ENCODE data around the gene GALNT7.
A peak's percentile ranks its signal among the peaks of the same experiment; 100 is the strongest.

The GALNT7 gene

DNA sequence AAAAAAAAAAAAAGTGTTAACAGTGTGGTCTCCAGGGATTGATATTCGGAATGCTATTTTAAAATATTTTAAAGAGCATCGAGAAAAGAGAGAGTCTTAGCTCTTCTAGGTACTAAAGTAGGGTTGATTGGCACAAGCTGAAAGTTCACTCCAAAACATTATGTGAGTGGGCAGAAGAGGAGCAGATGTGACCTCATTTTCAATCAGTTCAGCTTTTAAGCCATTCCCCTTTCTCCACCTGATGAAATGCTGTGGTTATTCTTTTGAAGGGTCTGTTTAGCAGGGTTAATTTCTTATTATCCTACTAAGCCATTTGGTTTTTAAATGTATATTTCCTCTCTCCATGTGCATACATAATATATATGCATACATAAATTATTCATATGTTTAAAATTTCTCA lies 69.2 kb downstream of the GALNT7 start:
- DNase-seq: no peak

DNA sequence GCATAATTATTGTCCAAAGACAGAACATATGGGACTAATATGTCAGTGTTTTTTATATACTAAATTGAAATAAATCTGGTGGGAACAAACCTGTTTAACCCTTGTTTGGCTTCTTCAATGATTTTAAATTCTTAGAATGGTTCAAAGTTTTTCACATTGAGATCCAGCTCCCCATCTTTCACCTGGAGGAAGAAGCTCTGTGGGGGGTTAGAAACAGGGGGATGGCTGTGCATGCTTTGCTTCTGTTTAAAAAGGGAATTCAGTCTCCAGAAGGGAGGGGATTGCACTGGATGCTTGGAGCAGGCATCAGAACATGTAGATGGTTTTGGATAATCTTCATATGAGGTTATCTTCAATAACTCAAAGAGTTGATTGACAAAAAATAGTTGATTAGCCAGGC lies 72.1 kb downstream of the GALNT7 start:
- no peak for DNase-seq

DNA sequence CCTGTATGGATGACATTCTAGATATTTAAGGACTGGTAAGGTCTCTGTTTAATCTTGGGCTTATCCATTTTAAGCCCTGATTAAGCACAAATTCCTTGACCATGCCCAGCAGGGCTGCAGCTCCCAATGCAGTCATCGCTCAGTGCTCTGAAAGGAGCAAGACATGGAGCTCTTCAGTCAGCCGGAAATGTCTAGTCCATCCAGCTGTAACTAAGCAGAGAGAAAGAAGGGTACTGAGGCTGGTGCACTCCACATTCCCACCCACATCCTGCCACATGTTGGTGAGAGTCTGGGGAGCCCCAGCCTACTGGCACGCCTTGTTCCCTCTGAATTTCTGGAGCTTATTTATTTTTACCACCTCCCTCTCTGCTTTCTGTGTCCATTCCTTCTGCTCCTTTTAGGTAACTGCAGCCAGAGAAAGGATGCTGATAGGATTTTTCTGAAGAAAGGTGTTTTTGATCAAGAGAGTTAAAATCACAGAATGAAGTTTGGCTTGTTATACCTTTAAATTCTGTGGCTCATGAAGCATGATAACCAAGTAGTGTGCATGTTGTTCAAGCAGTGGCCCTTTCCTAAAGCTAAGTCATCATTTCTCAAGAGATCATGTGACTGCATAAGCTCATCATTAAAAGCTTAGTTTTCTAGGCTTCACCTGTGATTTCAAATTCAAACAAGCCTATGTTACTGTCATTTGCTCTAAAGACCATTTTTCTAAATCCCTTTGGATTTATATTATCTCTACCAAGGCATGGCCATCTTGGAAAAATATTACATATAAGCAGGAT lies 74.0 kb downstream of the GALNT7 start:
- no peak for DNase-seq

GRCh38 chr4:173243321-173243720 lies 74.7 kb downstream of the GALNT7 start:
- no peak for DNase-seq

DNA sequence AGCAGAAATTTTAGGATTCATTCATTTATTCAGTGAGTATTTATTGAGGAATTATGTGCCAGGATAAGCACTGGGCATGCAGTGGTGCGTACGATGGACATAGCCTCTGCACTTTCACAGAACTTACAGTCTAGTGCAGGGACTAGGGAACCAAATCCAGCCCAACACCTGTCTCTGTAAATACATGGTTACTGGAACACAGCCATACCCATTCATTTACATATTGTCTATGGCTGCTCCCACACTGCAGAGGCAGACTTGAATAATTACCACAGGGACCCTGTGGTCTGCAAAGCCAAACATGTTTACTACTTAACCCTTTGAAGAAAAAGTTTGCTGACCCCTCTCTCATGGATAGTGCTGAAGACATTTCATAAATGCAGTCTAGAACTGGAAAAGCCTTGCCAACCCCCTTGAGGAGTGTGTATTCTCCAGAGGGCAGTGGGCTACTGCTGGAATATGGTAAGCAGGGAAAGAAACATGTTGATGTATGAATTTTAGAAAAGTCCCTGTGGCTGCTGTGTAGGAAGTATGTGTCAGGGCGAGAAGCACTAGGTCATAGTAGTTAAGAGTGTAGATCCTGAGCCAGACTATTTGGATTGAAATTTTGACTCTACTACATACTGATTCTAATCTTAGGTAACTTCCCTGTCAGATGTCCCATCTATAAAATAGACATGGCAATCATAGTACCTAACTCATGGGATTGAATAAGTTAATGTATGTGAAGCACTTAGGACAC lies 75.5 kb downstream of the GALNT7 start:
- no peak for DNase-seq

DNA sequence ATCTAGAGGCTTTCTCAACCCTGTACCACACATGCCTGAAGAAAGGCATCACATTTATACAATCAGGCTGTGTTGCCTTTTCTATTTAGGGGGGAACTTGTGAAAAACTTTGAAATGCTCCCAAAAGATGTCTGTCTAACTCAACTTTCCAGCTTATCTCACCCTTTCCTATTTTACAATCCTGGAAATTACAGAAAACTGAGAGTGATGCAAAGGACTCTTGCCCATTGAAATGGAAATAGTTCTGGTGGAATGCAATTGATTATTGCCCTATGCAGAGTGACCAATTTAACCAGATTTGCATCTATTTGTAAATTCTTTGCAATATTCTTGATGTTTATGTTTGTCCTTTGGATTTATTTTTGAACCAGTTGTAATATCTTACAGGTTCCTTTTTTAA lies 77.3 kb downstream of the GALNT7 start:
- no peak for DNase-seq

GRCh38 chr4:173246719-173247118 lies 78.1 kb downstream of the GALNT7 start:
- no peak for DNase-seq

DNA sequence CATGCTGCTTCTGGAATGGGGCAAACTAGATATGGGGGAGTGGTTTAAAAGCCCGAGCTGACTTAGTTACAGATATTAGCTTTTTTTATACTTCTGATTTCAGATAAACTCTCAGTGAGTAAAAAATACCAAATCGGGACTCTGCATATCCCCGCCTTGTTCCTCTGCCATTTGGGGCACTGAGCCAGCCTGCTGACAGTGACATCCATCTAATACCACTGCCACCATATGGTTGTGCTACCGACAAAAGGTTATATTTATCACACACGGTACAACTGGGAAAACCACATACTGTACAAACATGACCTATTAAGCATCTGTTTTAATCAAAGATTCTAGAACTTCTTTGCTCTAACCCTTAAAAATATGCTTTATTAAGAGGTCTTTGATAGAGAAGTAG lies 78.7 kb downstream of the GALNT7 start:
- DNase-seq: no peak

GRCh38 chr4:173248690-173249089 lies 80.1 kb downstream of the GALNT7 start:
- no peak for DNase-seq

GRCh38 chr4:173252024-173252935 lies 83.7 kb downstream of the GALNT7 start:
- no peak for DNase-seq

DNA sequence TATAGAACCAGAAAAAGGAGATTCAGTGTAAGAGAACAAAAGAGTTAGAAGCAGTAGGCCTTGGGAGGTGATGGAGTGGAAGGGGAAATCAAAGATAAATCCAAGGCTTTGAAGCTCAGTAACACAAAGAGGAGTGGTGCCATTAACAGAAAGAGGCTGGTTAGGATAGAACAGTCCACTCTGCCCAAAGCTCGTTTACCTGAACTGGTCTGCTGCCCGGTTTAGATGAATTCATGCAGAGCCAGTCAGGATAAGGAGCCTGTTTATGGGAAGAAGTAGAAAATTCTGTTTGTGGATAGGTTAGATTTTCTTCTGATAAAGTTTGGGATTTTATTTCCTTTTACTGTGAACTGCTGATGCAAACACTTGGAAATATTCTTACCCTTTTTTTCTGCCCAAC lies 85.0 kb downstream of the GALNT7 start:
- DNase-seq: peak; percentile 26

DNA sequence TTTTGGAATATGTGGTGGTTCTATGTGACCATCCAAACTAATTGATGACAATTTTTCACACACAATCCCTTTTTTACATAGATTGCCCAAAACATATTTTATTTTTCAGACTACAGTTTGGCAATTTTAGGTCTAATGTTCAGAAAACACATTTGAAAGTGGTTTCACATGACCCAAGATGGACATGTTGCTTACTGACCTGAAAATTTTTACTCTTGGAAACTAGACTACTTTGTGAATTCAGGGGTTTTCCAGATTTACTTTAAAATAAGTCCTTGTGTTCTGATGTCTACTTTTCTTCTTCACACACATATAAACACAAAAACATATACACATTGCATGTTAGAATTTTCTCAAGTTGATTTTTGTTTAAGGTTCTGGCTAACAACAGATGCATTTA lies 86.0 kb downstream of the GALNT7 start:
- no peak for DNase-seq

DNA sequence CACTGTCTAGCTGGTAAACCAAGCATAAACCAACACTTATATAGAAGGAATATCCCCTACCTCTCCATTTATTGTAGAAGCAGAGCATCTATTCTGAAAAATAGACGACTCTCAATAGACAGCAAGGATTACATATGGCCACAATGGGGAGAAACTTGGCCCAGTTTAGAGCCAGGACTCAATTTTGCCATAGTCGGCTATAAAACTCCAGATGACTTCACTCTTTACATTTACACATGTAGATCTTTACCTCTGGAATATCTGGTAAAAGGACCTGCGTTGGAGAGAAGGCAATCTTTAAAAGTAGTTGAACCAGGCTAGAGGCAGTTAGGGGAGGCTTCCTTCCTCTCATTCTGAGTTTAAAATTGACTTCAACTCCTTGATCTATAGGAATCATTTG lies 88.2 kb downstream of the GALNT7 start:
- DNase-seq: no peak

DNA sequence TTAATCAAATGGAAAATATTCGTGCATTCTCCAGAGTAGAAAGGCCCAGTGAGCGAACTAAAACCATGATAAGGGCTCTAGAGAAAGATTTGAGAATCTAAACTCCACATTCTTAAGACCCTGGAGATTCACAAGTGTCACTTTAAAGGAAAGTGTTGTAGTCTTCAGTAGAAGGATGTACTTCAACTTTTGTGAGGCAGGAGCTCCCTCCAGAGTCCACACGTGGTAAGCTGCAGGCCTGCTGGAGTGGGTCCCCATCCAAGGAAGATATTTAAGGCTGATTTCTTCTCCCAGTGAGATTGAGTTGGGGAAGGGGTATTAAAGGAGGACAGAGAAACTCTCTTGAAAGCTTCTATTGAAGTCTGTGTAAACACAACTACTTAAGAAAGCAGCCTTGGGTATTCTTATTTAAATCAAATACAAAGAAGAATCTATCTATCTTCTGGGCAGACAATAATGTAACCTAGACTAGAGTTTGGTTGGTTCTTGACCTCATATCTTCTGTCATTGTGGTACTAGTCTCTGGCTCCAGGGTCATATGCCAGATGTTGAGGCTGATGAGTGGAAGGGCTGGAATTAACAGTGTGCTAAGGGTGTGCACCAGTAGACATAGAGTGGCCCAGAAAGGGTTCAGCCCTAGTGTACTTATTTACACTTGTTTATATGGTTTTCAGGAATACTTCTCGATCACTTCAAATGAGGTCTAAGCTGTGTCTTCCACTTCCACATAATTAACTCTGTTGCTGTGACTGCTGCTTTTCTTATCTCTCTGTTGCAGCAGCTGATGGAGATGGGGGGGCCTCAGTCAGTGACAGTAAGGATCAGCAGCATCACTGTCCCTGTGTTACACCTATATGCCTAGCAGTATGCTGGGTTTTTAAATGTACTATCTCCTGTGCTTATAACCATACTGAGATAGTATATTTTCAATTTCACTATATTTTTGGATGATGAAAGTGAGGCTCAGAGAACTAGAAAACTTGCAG lies 89.4 kb downstream of the GALNT7 start:
- DNase-seq: peak; percentile 37

GRCh38 chr4:173258866-173259265 lies 90.3 kb downstream of the GALNT7 start:
- DNase-seq: no peak

DNA sequence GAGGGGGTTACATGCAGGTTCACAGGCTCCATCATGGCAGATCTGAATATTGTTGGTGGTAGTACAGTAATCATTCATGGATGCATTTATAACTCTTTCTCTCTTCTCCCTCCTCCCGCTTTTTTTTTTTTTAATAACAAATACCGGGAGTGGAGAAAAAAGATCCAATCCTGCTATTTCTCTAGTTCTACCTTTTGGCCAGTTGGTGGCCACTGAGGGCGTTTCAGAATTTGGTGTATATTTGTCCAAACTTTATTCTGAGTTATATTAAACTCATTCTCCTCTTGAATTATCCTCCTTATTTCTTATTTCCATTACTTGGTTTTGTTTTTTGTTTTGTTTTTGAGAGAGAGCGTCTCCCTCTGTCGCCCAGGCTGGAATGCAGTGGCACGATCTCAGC lies 90.7 kb downstream of the GALNT7 start:
- DNase-seq: no peak

DNA sequence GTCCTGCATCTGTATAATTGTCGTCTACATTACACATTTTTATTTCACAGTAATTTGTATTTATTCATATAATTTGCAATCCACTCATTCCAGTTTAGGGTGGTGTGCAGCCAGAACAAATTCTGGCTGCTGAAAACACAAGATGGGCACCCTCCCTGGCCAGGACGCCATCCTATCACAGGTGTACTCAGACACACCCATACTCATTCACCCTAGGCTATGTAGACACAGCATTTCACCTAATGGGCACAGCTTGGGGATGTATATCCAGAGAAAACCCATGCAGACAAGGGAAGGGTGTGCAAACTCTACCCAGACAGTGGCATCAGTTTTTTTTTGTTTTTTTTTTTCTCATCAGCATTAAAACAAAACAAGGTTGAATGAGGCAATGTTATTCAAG lies 92.4 kb downstream of the GALNT7 start:
- DNase-seq: no peak

DNA sequence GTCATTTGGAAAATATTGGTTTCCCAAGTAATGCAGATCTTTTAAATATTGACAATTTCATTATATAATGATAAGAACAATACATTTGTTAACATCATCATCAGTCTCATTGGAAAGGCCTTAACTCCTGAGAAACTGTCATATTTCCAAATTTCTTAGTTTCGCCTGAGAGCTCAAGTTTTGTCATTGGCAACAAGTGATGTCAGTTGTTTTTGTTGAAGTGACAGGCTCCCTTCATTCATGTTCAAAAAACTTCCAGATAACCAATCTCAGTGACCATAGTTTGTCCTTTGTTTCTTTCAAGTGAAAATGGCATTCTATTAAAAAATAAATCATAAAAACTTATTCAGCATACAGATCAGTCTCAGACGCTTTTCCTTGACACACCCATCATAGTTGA lies 93.8 kb downstream of the GALNT7 start:
- no peak for DNase-seq

- no peak for DNase-seq
Observed at GRCh38 chr4:173264245-173264644, 95.6 kb downstream of the GALNT7 start.

DNA sequence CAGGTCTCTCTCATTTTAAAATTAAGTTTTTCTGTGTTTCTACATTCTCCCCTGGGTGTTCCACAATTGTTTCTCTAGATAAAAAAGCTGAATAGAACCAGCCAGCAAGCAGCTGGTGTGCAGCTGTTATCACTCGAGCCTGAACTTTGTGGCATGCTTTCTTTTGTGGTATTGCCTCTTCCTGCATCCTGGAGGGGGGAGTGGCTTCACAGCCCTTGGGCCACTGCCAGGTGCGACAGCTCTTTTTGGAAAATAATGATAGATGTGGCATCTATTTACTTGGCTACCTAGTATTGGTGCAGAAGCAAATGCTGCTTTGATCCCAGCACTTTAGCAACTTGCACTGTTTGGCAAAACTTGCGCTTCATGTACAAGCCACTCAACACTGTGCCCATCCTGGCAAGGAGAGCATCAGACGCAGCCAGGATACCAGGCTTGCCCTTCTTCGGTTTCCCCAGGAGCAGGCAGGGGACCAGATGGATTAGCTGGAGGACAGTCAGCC lies 96.1 kb downstream of the GALNT7 start:
- peak; percentile 74 for DNase-seq

DNA sequence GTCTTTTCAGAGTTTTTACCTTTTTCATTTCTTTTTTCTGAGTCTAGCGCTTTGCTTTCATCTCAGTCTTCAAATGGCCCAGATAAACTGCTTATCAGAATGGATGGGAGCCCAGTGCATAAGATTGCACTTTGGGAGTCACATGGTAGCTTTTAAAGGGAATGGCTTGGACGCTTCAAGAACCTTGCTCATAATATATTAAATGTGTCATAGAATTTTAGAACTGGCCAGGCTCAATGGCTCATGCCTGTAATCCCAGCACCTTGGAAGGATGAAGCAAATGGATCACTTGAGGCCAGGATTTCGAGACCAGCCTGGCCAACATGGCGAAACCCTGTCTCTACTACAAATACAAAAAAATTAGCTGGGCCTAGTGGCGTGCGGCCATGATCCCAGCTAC lies 97.1 kb downstream of the GALNT7 start:
- no peak for DNase-seq

DNA sequence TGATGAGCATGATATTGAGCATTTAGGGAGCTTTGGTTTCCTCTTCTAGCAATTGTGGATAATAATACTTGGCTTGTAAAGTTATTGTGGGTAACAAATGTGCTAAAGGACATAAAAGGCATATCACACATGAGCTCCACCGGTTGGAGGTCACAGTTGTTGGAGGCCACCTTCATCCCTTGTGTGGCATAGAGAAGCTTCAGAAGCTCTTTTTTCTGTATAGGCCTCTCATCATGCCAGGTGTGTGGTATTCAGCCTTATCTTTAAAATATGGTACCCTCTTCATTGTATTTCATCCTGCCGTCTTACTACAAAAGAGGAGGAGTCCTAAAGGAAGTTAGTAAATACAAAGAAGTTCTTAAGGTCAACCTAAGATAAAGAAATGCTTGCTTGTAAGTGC lies 99.1 kb downstream of the GALNT7 start:
- no peak for DNase-seq
